Tibial artery (tissue), 4 donors: ENCODE data around the gene RAB14.
"Not testable (repeated sequence)": the region's sequence is repeated elsewhere in the genome, so short reads cannot be mapped to it uniquely, and the experiment has no call there.

Experiments
- DNase-seq, 2 donors: peaks; one replicate each; pipeline ENCODE4 v3.0.0-alpha.2; 2019
- H3K27ac ChIP-seq, 2 donors: fragments of 200-600 bp; sonication (generic) in 1 of 2; 1 replicate in 1 of 2; 2 replicates in 1 of 2; pipeline ENCODE4 v1.5.1; 2018 to 2019; ENCODE audit warnings: mild to moderate bottlenecking in 1 of 2
- H3K27me3 ChIP-seq, 2 donors: fragments of 200-600 bp; sonication (generic) in 1 of 2; one replicate each; pipeline versions ENCODE4 v1.5.1 to v1.6.0; 2016 to 2019
- H3K36me3 ChIP-seq, 3 donors: fragments of 200-600 bp; sonication (generic) in 2 of 3; one replicate each; pipeline ENCODE4 v1.5.1; 2016 to 2019; ENCODE audit warnings: mild to moderate bottlenecking in 2 of 3
- H3K4me1 ChIP-seq, 4 donors: fragments of 200-600 bp; sonication (generic) in 2 of 4; 1 replicate in 3 of 4; 2 replicates in 1 of 4; pipeline ENCODE4 v1.5.1; 2016 to 2019
- H3K4me3 ChIP-seq, 2 donors: fragments of 200-600 bp; sonication (generic) in 1 of 2; 1 replicate in 1 of 2; 2 replicates in 1 of 2; pipeline ENCODE4 v1.5.1; 2018 to 2019; ENCODE audit warnings: mild to moderate bottlenecking in 2 of 2
- H3K9me3 ChIP-seq, 3 donors: fragments of 200-600 bp; sonication (generic) in 1 of 3; one replicate each; pipeline ENCODE4 v1.5.1; 2016 to 2019
- CTCF ChIP-seq, 2 experiments: fragments of 200-600 bp in 1 of 2; fragments of 450-650 bp in 1 of 2; IDR thresholded peaks; one replicate each; pipeline ENCODE4 v1.5.1; 2017 to 2019; ENCODE audit warnings: antibody characterized with exemption in 2 of 2, mild to moderate bottlenecking in 1 of 2, moderate library complexity in 1 of 2
- intact Hi-C: fragments of 100-400 bp; cut with DNase I; formaldehyde crosslinking; loops from one replicate; pipeline ENCODE4 v1.15.0; 2023; ENCODE audit warnings: low total_unique reads

RAB14 gene

DNA sequence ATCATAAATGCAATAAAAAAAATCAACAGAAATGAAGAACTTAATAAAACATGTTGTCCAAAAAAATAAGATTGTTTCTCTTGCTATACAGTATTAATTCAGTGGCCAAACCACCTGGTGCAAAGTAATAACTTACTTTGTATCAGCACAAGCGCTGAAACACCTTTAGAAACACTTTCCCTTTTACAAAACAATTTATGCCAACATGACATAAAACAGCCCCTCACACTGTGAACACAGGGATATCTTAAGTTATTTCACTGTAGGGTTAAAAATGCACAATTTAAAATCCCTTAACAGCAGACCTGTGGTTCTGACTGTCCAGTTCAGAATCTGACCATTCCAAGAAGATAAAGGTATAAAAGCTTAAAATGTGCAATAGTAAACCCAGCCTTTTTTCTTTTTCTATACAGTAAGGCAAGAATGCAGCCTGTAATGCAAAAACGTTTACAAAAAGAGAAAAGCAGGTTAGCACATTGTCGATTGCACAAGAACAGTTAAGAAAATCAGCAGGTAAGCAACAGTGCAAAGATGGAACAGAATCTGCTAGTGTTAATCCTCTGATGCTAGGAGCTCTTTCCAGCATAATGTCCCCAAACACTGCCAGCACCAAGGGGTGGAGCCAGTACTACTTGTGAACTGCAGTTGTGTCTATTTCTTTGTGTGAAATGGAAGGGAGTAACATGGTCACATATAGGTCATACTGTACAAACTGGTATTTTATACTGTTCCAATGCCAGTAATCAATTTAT, 21.6 kb downstream of the RAB14 start:
- intact Hi-C loops, result no loop called here
- Histone ChIP-seq H3K4me3 (no peak overlapping the region), H3K9me3 (no peaks in the 10 kb centered on the region), H3K27me3 (no peaks in the 10 kb centered on the region), H3K27ac (no peak overlapping the region), H3K4me1 (peaks cover 0 to 29% (median 17%) of the 10 kb centered on the region in 4 donors), H3K36me3 (peaks cover 25 to 32% (median 26%) of the 10 kb centered on the region in 3 donors)
- DNase-seq, result no peak
- TF ChIP-seq CTCF (IDR thresholded peaks at IDR 0.05), result no peak

GRCh38 chr9:121179373-121179721, 22.3 kb downstream of the RAB14 start:
- H3K27me3 ChIP-seq, H3K4me3 ChIP-seq, H3K27ac ChIP-seq, DNase-seq, intact Hi-C loops, H3K9me3 ChIP-seq: not testable (repeated sequence)
- Histone ChIP-seq H3K36me3 (peaks cover 25 to 39% (median 33%) of the 10 kb centered on the region in 3 donors), H3K4me1 (peaks cover 0 to 23% (median 16%) of the 10 kb centered on the region in 4 donors)

GRCh38 chr9:121178676-121179372, 22.8 kb downstream of the RAB14 start:
- H3K36me3 ChIP-seq, result peaks cover 28 to 44% (median 36%) of the 10 kb centered on the region in 3 donors
- no peak for DNase-seq

GRCh38 chr9:121173501-121173900, 28.2 kb downstream of the RAB14 start:
- H3K4me3 ChIP-seq, result no peak overlapping the region
- no peak for TF ChIP-seq CTCF (IDR thresholded peaks at IDR 0.05)

More at GRCh38 chr9:121178676-121179372, 22.8 kb downstream of the RAB14 start:
- no peaks in the 10 kb centered on the region for H3K9me3 ChIP-seq
- peaks cover 0 to 18% (median 14%) of the 10 kb centered on the region in 4 donors for H3K4me1 ChIP-seq
- TF ChIP-seq CTCF (IDR thresholded peaks at IDR 0.05), result no peak
- H3K4me3 ChIP-seq, result no peak overlapping the region
- intact Hi-C loops, result no loop called here
- no peak overlapping the region for H3K27ac ChIP-seq
- H3K27me3 ChIP-seq, result no peaks in the 10 kb centered on the region

DNA sequence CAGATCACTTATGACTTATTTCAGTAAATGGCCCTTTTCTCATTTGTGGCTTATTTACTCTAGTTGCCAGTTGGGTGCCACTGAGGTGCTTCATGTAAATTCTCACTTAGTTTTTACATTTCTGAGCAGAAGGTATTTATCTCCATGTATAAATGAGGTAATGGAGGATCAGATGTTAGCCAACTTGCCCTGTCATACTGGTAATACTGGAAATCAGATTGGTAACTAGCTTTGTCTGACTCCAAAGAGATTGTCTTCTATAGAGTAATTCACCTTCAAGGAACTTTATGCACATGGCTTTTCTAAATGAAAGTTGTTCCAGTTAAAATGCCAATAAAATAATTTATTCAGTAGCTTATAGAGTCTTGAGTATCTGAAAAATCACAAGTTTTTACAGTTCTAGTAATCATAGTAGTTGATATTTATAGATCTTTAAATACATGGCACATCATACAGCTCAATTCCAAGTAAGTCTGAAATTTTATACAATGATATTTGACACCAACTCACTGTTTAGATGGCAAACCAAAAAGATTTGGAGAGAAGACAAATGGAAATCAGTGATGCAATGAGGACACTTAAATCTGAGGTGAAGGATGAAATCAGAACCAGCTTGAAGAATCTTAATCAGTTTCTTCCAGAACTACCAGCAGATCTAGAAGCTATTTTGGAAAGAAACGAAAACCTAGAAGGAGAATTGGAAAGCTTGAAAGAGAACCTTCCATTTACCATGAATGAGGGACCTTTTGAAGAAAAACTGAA, 28.8 kb downstream of the RAB14 start:
- Histone ChIP-seq H3K4me1 (no peaks in the 10 kb centered on the region), H3K27me3 (no peaks in the 10 kb centered on the region), H3K4me3 (no peak overlapping the region), H3K9me3 (no peaks in the 10 kb centered on the region), H3K36me3 (peaks cover 42 to 79% (median 68%) of the 10 kb centered on the region in 3 donors), H3K27ac (no peak overlapping the region)
- TF ChIP-seq CTCF (IDR thresholded peaks at IDR 0.05), result no peak
- intact Hi-C loops, result no loop called here
- DNase-seq, result no peak

More at GRCh38 chr9:121173501-121173900, 28.2 kb downstream of the RAB14 start:
- no peaks in the 10 kb centered on the region for H3K4me1 ChIP-seq
- intact Hi-C loops, result no loop called here
- no peaks in the 10 kb centered on the region for H3K9me3 ChIP-seq
- peaks cover 42 to 75% (median 64%) of the 10 kb centered on the region in 3 donors for H3K36me3 ChIP-seq
- H3K27me3 ChIP-seq, result no peaks in the 10 kb centered on the region
- H3K27ac ChIP-seq, result no peak overlapping the region
- no peak for DNase-seq
